GM23338 (cell line): ENCODE measurements around the gene TRAK1. TPM values are rescaled to one million over a fixed set of nuclear protein-coding genes. Genes with fewer than 3 reads are reported as not detected.

Experiments
- ATAC-seq: fragments of 200-7000 bp; cut with Tn5 transposase; 3 replicates; pipeline ENCODE4 v1.9.1; 2020
- DNase-seq: peaks from one replicate; pipeline ENCODE4 v3.0.0-alpha.2; 2015; ENCODE audit warnings: low spot score
- H2AFZ ChIP-seq: fragments of 200-600 bp; sonication (generic); 2 replicates; pipeline ENCODE4 v1.8.0; 2016; ENCODE audit warnings: antibody characterized with exemption, mild to moderate bottlenecking, moderate library complexity
- H3F3A ChIP-seq: fragments of 200-600 bp; sonication (generic); replicated peaks from 2 replicates; pipeline ENCODE4 v1.8.0; 2017; ENCODE audit warnings: antibody characterized with exemption, mixed run types, low read depth
- H3K27ac ChIP-seq: fragments of 200-600 bp; sonication (generic); 2 replicates; pipeline ENCODE4 v1.6.1; 2016; ENCODE audit warnings: low read depth
- H3K27me3 ChIP-seq: fragments of 200-600 bp; sonication (generic); 2 replicates; pipeline ENCODE4 v1.8.0; 2016; ENCODE audit warnings: mild to moderate bottlenecking, mixed run types, moderate library complexity; ENCODE audit not compliant: insufficient read depth
- H3K36me3 ChIP-seq: fragments of 200-600 bp; sonication (generic); 2 replicates; pipeline ENCODE4 v1.8.0; 2016; ENCODE audit warnings: mild to moderate bottlenecking; ENCODE audit not compliant: insufficient read depth
- H3K4me1 ChIP-seq: fragments of 200-600 bp; sonication (generic); 2 replicates; pipeline ENCODE4 v1.8.0; 2016; ENCODE audit warnings: mild to moderate bottlenecking, moderate library complexity; ENCODE audit not compliant: insufficient read depth
- H3K4me2 ChIP-seq: fragments of 200-600 bp; sonication (generic); 2 replicates; pipeline ENCODE4 v1.7.1; 2017; ENCODE audit warnings: mixed run types
- H3K4me3 ChIP-seq: fragments of 200-600 bp; sonication (generic); 2 replicates; pipeline ENCODE4 v1.6.1; 2016; ENCODE audit warnings: mixed run types
- H3K79me2 ChIP-seq: fragments of 200-600 bp; sonication (generic); replicated peaks from 2 replicates; pipeline ENCODE4 v1.8.0; 2017; ENCODE audit warnings: mild to moderate bottlenecking; ENCODE audit not compliant: insufficient read depth
- H3K9me2 ChIP-seq: fragments of 200-600 bp; sonication (generic); 2 replicates; pipeline ENCODE4 v1.8.0; 2017; ENCODE audit not compliant: insufficient read depth
- H4K20me1 ChIP-seq: fragments of 200-600 bp; sonication (generic); replicated peaks from 2 replicates; pipeline ENCODE4 v1.8.0; 2017; ENCODE audit warnings: mild to moderate bottlenecking; ENCODE audit not compliant: insufficient read depth
- H3K27ac Mint-ChIP-seq: 2 replicates; pipeline ENCODE4 v1.8.0; 2020; ENCODE audit warnings: inconsistent platforms, mild to moderate bottlenecking, moderate library complexity, mixed read lengths
- H3K27me3 Mint-ChIP-seq: 3 replicates; pipeline ENCODE4 v1.8.0; 2022; ENCODE audit warnings: low read depth, mild to moderate bottlenecking, moderate library complexity, mixed read lengths, inconsistent platforms; ENCODE audit not compliant: insufficient read depth, poor library complexity
- H3K36me3 Mint-ChIP-seq: 3 replicates; pipeline ENCODE4 v1.8.0; 2021; ENCODE audit warnings: low read depth, mild to moderate bottlenecking, inconsistent platforms, moderate library complexity, mixed read lengths
- H3K4me1 Mint-ChIP-seq: 3 replicates; pipeline ENCODE4 v1.8.0; 2020; ENCODE audit warnings: mild to moderate bottlenecking, inconsistent platforms, mixed read lengths
- H3K4me3 Mint-ChIP-seq: 3 replicates; pipeline ENCODE4 v1.8.0; 2021; ENCODE audit warnings: moderate library complexity, mild to moderate bottlenecking, inconsistent platforms, mixed read lengths
- H3K9me3 Mint-ChIP-seq: 3 replicates; pipeline ENCODE4 v1.8.0; 2020; ENCODE audit warnings: moderate library complexity, mild to moderate bottlenecking, inconsistent platforms, mixed read lengths
- CREB1 ChIP-seq: fragments of 250-450 bp; sonication (Bioruptor Pico); IDR thresholded peaks from 2 replicates; pipeline ENCODE4 v1.5.0; 2020; ENCODE audit warnings: low read depth, mild to moderate bottlenecking, moderate library complexity
- CTCF ChIP-seq, 2 experiments: fragments of 200-600 bp in 1 of 2; sonication (generic) in 1 of 2; conservative IDR thresholded peaks; 2 replicates each; pipeline versions ENCODE4 v1.5.1 to v1.6.1; 2016 to 2017; ENCODE audit warnings: antibody characterized with exemption in 2 of 2, low read depth in 2 of 2, mild to moderate bottlenecking in 2 of 2, moderate library complexity in 1 of 2
- ETS1 ChIP-seq: IDR thresholded peaks from 2 replicates; pipeline ENCODE4 v1.6.1; 2016; ENCODE audit warnings: antibody characterized with exemption
- EZH2 ChIP-seq: fragments of 200-600 bp; sonication (generic); IDR thresholded peaks from one replicate; pipeline ENCODE4 v1.8.0; 2017; ENCODE audit warnings: antibody characterized with exemption, mild to moderate bottlenecking, low read depth; ENCODE audit not compliant: unreplicated experiment
- EZH2phosphoT487 ChIP-seq: fragments of 200-600 bp; sonication (generic); IDR thresholded peaks from one replicate; pipeline ENCODE4 v1.8.1; 2018; ENCODE audit warnings: antibody characterized with exemption; ENCODE audit not compliant: unreplicated experiment
- JUNB ChIP-seq: IDR thresholded peaks from one replicate; pipeline ENCODE4 v1.6.1; 2016; ENCODE audit warnings: antibody characterized with exemption; ENCODE audit not compliant: unreplicated experiment
- NANOG ChIP-seq: IDR thresholded peaks from 2 replicates; pipeline ENCODE4 v1.6.1; 2016; ENCODE audit warnings: antibody characterized with exemption, borderline replicate concordance
- POLR2AphosphoS5 ChIP-seq: IDR thresholded peaks from 2 replicates; pipeline ENCODE4 v1.6.1; 2016; ENCODE audit warnings: antibody characterized with exemption, low read depth
- REST ChIP-seq: IDR thresholded peaks from one replicate; pipeline ENCODE4 v1.6.1; 2018; ENCODE audit warnings: antibody characterized with exemption; ENCODE audit not compliant: unreplicated experiment
- STAT1 ChIP-seq: IDR thresholded peaks from one replicate; pipeline ENCODE4 v1.6.1; 2016; ENCODE audit warnings: antibody characterized with exemption; ENCODE audit not compliant: unreplicated experiment
- ZNF114 ChIP-seq: fragments of 250-450 bp; sonication (Bioruptor Pico); IDR thresholded peaks from 2 replicates; pipeline ENCODE4 v1.5.0; 2020; ENCODE audit warnings: mild to moderate bottlenecking, moderate library complexity
- ZNF331 ChIP-seq: fragments of 250-450 bp; sonication (Bioruptor Pico); IDR thresholded peaks from 2 replicates; pipeline ENCODE4 v1.5.0; 2020; ENCODE audit warnings: low read depth, mild to moderate bottlenecking, moderate library complexity
- ZNF462 ChIP-seq: fragments of 250-450 bp; sonication (Bioruptor Pico); IDR thresholded peaks from 2 replicates; pipeline ENCODE4 v1.5.0; 2020; ENCODE audit warnings: mild to moderate bottlenecking, moderate library complexity
- polyA plus RNA-seq: library from polyadenylated mRNA; unstranded; fragments of >200 nt; fragmentation: Nextera tagmentation; extraction: Ambion mirVana; gene quantifications from 2 replicates; pipeline ENCODE4 v1.2.1, GENCODE V29; 2016
- total RNA-seq: library from RNA; depleted of rRNA; stranded (reverse); fragments of >200 nt; shearing (Covaris generic); gene quantifications from 2 replicates; pipeline ENCODE4 v1.2.3, GENCODE V29; 2014

TRAK1 gene
- total and polyA plus RNA-seq, 2 experiments from 2014 or later = 13.4 to 47.4 TPM

GRCh38 chr3:42209917-42210316, 118.8 kb downstream of the TRAK1 start (continued):
- TF ChIP-seq ZNF462 (CRISPR knock-in tag) (no peak), ZNF331 (CRISPR knock-in tag) (no peak), NANOG (no peak), EZH2phosphoT487 (no peak), CREB1 (CRISPR knock-in tag) (no peak), POLR2AphosphoS5 (no peak)

GRCh38 chr3:42210726-42211125, 119.6 kb downstream of the TRAK1 start:
- H3K4me1 Mint-ChIP-seq = peaks cover 15% of the 10 kb centered on the region
- no peaks in the 10 kb centered on the region for H3K36me3 ChIP-seq
- no peaks in the 10 kb centered on the region for H3K27me3 ChIP-seq
- peaks cover 8% of the 10 kb centered on the region for H3K27me3 Mint-ChIP-seq
- H3K36me3 Mint-ChIP-seq = peaks cover 25% of the 10 kb centered on the region
- peaks cover 4% of the 10 kb centered on the region; the same call in 1 of the 2 replicates for H3K9me2 ChIP-seq
- no peak for DNase-seq
- no peak overlapping the region for H3K4me3 ChIP-seq
- no peak overlapping the region for H3K27ac ChIP-seq
- peaks cover 2% of the 10 kb centered on the region; the same call in 1 of the 2 replicates for H4K20me1 ChIP-seq
- H3F3A ChIP-seq = no peaks in the 10 kb centered on the region
- H3K4me3 Mint-ChIP-seq = no peak overlapping the region
- no peaks in the 10 kb centered on the region for H3K9me3 Mint-ChIP-seq
- no peak overlapping the region for H3K4me2 ChIP-seq
- no peaks in the 10 kb centered on the region for H3K79me2 ChIP-seq
- no peak for ATAC-seq
- H3K4me1 ChIP-seq = no peaks in the 10 kb centered on the region
- no peak overlapping the region for H3K27ac Mint-ChIP-seq
- H2AFZ ChIP-seq = no peak overlapping the region
- no peak for TF ChIP-seq CTCF (conservative IDR thresholded peaks at IDR 0.05; ENCODE audit: low read depth in 2 of 2)
- TF ChIP-seq JUNB = no peak
- no peak for TF ChIP-seq REST
- TF ChIP-seq POLR2AphosphoS5 = no peak
- no peak for TF ChIP-seq ETS1
- no peak for TF ChIP-seq NANOG
- no peak for TF ChIP-seq EZH2
- no peak for TF ChIP-seq STAT1
- no peak for TF ChIP-seq EZH2phosphoT487
- no peak for TF ChIP-seq ZNF114 (CRISPR knock-in tag)
- no peak for TF ChIP-seq CREB1 (CRISPR knock-in tag)
